Hematopoietic multipotent progenitor cell treated with erythropoietin and hydrocortisone succinate and interleukin-3 and kit ligand, for 6 days (in vitro differentiated cells): Measurements from ENCODE around the gene TES.
"Not testable (repeated sequence)": the region's sequence is repeated elsewhere in the genome, so short reads cannot be mapped to it uniquely, and the experiment has no call there.

Source experiments
- DNase-seq: peaks from one replicate; pipeline ENCODE4 v3.0.0-alpha.2; 2015

Gene TES

DNA sequence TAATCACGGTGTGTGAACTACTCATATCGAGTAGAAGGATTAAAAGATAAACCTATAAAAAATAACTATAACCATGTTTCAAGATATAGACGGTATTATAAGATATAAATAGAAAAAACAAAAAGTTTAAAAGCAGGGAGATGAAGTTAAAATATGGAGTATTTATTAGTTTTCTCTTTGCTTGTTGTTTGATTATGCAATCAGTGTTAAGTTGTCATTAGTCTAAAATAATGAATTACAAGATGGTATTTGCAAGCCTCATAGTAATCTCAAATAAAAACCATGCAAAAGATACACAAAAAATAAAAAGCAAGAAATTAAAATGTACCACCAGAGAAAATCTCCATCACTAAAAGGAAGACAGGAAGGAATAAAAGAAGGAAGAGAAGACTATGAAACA lies 83.3 kb downstream of the TES start:
- no peak for DNase-seq

DNA sequence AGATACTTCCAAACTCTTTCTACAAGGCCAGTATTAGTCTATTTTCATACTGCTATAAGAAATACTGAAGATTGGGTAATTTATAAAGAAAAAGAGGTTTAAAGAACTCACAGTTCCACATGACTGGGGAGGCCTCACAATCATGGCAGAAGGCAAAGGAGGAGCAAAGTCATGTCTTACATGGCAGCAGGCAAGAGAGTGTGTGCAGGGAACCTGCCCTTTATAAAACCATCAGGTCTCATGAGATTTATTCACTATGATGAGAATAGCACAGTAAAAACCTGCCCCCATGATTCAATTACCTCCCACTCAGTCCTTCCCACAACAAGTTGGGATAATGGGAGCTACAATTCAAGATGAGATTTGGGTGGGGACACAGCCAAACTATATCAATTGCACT lies 85.6 kb downstream of the TES start:
- not testable (repeated sequence) for DNase-seq

DNA sequence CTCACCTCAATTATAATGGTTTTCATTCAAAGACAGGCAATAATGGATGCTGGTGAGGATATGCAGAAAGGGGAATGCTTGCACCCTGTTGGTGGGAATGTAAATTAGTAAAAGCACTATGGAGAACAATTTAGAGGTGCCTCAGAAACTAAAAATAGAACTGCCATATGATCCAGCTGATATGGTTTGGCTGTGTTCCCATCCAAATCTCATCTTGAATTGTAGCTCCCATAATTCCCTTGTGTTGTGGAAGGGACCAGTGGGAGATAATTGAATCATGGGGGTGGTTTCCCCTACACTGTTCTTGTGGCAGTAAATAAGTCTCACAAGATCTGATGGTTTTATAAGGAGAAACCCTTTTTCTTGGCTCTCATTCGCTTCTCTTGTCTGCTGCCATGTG lies 87.7 kb downstream of the TES start:
- DNase-seq: no peak

DNA sequence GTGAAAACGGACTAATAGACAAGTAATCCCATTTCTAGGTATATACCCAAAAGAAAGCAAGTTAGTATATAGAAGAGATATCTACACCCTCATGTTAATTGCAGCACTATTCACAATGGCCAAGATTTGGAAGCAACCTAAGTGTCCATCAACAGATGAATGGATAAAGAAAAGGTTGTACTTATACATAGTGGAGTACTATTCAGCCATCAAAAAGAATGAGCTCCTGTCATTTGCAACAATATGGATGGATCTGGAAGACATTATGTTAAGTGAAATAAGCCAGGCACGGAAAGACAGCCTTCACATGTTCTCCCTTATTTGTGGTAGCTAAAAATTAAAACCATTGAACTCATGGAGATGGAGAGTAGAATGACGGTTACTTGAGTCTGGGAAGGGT lies 88.2 kb downstream of the TES start:
- DNase-seq: no peak

DNA sequence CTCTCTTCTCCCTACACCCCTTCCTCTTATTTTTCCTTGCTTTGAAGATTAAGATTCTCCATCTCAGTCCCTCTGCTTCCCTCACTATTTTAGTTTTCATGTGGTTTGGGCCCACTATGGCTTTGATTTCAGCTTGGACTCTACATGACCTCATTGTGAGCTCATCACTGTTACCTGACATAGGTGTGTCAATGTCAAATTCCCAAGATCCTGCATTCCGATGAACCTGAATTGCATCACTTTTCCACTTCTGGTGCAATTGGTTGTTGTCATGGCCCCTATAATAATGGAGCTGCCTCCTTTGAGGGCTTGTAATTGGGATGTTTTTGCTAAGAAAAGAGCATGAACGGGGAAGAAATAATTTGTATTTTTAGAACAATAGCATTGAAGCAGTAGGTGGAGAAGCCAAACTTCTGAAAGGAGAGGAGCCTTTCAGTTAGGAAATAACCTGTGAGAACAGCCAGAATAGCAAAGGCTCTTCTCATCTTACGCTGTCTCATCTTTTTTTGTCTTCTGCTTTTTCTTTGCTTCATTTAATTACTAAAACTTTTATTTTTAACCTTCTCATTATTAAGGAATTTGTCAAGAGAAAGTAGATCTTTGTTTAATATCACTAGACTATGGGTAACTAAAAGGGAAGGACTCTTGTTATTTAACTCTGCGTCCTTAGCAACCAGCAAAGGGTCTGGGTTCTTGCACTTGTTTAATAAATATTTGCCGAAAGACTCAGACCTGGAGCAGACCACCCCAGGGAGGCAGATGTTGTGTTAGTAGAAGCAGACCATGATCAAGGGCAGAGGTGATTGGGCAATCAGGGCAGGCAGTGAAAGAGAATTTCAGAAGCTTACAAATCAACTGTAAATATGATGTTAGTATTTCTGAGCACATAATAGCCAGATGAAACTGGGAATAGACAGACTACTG lies 95.4 kb downstream of the TES start:
- DNase-seq: no peak

DNA sequence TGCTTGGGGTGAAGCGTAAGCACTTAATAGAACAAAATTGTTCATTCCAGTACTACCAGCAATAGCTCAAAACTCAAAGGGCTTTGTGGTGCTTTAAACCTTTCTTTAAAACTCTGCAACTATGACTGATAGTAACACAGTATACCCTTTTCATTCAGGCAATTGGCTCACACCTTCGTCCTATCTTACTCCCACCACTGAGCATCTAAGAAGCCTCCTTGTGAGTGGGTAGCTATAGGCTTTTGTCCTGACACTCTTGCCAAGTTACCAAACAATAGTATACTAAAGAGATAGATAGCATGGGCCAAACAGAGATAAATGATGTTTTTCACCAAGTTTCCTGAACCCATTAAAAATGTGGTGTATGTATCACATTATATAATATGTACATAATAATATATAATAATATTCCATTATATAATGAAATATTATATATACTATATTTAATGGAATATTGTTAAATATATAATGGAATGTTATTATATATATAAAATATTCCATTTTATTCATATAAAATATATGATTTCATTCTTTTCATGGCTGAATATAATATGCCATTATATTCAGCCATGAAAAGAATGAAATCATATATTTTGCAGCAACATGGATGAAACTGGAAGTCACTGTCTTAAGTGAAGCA lies 96.2 kb downstream of the TES start:
- no peak for DNase-seq

DNA sequence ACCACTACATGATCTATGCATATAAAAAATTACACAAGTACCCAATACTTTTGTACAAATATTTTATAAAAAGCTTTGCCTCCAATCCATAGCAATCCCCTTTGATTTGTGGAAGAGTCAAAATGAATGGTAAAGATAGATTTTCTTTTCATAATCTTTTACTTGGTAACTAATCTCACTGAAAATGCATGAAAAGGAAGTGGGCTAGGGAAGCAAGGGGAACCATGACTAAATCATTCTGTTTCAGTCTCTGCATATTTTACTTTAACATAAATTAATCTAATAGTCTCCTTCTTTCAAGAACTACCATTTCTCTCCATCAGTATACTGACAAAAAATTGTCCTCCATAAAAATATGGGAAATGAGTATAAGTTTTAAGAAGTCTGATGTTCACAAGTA lies 96.9 kb downstream of the TES start:
- DNase-seq: no peak
